Progenitor cell of endocrine pancreas (in vitro differentiated cells): ENCODE results near the gene VWA8. TPM values are rescaled to one million over a fixed set of nuclear protein-coding genes. Genes with fewer than 3 reads are reported as not detected.

ENCODE experiments used
- DNase-seq: peaks from one replicate; pipeline ENCODE4 v3.0.0; 2021; ENCODE audit warnings: low spot score; ENCODE audit not compliant: unreplicated experiment
- H3K27ac Mint-ChIP-seq: 2 replicates; pipeline ENCODE4 v1.8.0; 2021; ENCODE audit warnings: mild to moderate bottlenecking, moderate library complexity, mixed read lengths
- H3K27me3 Mint-ChIP-seq: 2 replicates; pipeline ENCODE4 v1.8.0; 2021; ENCODE audit warnings: mixed read lengths
- H3K36me3 Mint-ChIP-seq: 2 replicates; pipeline ENCODE4 v1.8.0; 2022; ENCODE audit warnings: mixed read lengths; ENCODE audit not compliant: insufficient read depth
- H3K4me1 Mint-ChIP-seq: 2 replicates; pipeline ENCODE4 v1.8.0; 2021; ENCODE audit warnings: low read depth, mixed read lengths
- H3K4me3 Mint-ChIP-seq: 2 replicates; pipeline ENCODE4 v1.8.0; 2021; ENCODE audit warnings: low read depth, mild to moderate bottlenecking, moderate library complexity, mixed read lengths
- H3K9me3 Mint-ChIP-seq: 2 replicates; pipeline ENCODE4 v1.8.0; 2021; ENCODE audit warnings: low read depth, mixed read lengths
- total RNA-seq: library from RNA; stranded (reverse); gene quantifications from 2 replicates; pipeline ENCODE4 v1.2.1, GENCODE V29; 2021
- TF ChIP-seq, protein P1 (sequence below): fragments of 200-600 bp; sonication (generic); IDR thresholded peaks from one replicate; pipeline ENCODE4 v1.5.0; 2021; ENCODE audit warnings: antibody characterized with exemption, mild to moderate bottlenecking; ENCODE audit not compliant: unreplicated experiment

Gene VWA8
- total RNA-seq, 1 donor from 2014 or later = 24.1 TPM

DNA sequence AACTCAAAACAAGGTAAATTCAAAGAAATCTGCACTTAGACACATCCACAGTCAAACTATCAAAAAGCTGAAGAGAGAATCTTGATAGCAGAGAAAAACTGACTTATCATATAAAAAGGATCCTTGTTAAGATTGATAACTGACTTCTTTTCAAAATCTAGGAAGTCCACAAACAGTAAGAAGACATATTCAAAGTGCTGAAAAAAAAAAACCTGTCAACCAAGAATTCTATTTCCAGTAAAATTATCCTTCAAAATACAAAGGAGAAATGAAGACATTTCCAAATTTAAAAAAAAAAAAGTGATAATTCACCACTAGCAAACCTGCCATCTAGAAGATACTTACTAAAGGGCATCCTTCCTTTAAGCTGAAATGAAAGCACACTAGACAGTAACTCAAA, 15.0 kb downstream of the VWA8 start:
- H3K4me3 Mint-ChIP-seq = no peak overlapping the region
- no peaks in the 10 kb centered on the region for H3K27me3 Mint-ChIP-seq
- peaks cover 35% of the 10 kb centered on the region for H3K4me1 Mint-ChIP-seq
- no peak for DNase-seq
- H3K36me3 Mint-ChIP-seq = peaks cover 29% of the 10 kb centered on the region
- peaks cover 18% of the 10 kb centered on the region for H3K9me3 Mint-ChIP-seq
- no peak overlapping the region for H3K27ac Mint-ChIP-seq
- TF ChIP-seq, protein P1, sequence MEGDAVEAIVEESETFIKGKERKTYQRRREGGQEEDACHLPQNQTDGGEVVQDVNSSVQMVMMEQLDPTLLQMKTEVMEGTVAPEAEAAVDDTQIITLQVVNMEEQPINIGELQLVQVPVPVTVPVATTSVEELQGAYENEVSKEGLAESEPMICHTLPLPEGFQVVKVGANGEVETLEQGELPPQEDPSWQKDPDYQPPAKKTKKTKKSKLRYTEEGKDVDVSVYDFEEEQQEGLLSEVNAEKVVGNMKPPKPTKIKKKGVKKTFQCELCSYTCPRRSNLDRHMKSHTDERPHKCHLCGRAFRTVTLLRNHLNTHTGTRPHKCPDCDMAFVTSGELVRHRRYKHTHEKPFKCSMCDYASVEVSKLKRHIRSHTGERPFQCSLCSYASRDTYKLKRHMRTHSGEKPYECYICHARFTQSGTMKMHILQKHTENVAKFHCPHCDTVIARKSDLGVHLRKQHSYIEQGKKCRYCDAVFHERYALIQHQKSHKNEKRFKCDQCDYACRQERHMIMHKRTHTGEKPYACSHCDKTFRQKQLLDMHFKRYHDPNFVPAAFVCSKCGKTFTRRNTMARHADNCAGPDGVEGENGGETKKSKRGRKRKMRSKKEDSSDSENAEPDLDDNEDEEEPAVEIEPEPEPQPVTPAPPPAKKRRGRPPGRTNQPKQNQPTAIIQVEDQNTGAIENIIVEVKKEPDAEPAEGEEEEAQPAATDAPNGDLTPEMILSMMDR = no peak

DNA sequence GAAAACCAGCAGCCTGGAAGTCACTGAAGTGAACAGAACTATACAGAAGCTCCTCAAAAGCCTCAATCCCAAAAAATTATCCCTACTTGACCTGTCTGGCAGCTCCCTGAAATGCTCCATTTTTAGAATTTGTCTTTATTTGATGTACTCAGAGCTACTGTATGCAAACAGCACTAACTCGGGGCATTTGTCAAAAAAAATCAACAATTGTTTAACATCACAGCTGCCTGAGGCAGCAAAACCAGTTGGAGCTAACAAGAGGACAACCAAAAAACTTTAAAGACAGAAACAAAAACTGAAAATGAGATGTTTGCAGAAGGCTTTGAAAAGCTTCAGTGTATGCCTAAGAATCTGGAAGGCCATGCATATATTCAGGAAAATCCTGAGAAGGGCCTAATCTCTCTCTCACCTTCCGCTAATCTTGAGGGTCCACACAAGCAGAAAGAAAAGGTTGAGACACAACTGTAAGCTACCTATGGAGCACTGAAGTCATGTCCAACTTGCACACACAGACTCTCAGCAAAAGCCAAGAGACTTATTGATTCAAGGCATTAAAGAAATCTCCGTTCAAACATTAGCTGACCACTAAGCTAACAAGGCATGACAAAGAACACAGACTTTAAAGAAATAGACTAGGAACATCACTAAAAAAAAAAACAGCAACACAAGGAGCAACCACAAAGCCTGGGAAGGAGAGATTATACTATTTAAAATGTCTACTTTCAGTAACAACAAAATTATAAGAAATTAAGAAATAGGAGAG, 16.1 kb downstream of the VWA8 start:
- peaks cover 29% of the 10 kb centered on the region for H3K36me3 Mint-ChIP-seq
- peaks cover 43% of the 10 kb centered on the region for H3K4me1 Mint-ChIP-seq
- no peaks in the 10 kb centered on the region for H3K27me3 Mint-ChIP-seq
- peak overlapping the region; percentile 77 for H3K27ac Mint-ChIP-seq
- no peak for DNase-seq
- TF ChIP-seq, protein P1 = no peak
- H3K9me3 Mint-ChIP-seq = peaks cover 18% of the 10 kb centered on the region
- peak overlapping the region; percentile 1 for H3K4me3 Mint-ChIP-seq

DNA sequence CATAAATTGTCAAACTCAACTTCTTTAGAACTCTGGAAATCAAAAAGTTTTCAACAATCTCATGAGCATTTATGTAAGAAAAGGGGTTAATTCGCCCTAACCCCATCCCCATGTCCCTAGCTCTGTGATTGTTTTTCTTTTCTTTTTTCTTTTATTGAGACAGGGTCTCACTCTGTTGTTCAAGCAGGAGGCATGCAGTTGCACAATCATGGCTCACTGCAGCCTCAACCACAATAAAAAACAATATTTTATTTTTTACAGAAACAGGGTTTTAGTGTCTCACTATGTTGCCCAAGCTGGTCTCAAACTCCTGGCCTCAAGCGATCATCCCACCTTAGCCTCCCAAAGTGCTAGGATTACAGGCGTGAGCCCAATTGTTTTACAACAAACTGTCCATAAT, 16.7 kb downstream of the VWA8 start:
- no peak for DNase-seq
- TF ChIP-seq, protein P1 = no peak
- Mint-ChIP-seq H3K9me3 (peaks cover 18% of the 10 kb centered on the region), H3K36me3 (peaks cover 25% of the 10 kb centered on the region), H3K4me3 (no peak overlapping the region), H3K4me1 (peaks cover 45% of the 10 kb centered on the region), H3K27me3 (no peaks in the 10 kb centered on the region), H3K27ac (peak overlapping the region; percentile 77)

DNA sequence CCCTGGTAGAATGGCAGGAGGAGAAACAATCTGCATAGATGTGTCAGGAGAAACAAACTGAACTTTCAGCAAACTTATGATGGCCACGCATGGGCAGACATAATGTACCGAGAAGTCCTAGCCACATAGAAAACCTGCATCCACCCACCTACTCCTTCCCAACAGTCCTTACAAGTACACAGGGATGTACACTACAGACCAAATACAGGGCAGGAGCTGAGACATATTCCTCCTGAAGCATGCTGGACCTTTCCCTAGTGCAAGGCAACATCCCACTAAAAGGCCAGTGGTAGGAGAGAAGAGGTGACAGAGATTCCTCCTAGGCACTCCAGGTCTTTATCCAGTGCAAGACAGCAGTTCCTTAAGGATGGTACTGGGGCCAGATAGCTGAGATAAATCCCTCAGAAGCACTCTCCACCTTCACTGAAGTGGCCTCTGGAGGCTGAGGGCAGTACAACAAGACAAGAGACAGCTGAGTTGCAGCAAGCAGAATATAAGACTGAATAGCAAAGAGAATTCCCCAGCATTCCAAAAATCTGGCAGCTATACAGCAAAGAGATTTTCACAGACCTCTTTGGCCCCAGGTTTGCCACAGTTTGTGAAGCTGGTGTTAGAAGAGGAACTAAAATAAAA, 18.3 kb downstream of the VWA8 start:
- Mint-ChIP-seq H3K4me3 (no peak overlapping the region), H3K36me3 (peaks cover 22% of the 10 kb centered on the region), H3K27ac (peak overlapping the region; percentile 34), H3K9me3 (peaks cover 18% of the 10 kb centered on the region), H3K27me3 (no peaks in the 10 kb centered on the region), H3K4me1 (peaks cover 49% of the 10 kb centered on the region)
- TF ChIP-seq, protein P1 = peak; percentile 40
- DNase-seq = no peak

DNA sequence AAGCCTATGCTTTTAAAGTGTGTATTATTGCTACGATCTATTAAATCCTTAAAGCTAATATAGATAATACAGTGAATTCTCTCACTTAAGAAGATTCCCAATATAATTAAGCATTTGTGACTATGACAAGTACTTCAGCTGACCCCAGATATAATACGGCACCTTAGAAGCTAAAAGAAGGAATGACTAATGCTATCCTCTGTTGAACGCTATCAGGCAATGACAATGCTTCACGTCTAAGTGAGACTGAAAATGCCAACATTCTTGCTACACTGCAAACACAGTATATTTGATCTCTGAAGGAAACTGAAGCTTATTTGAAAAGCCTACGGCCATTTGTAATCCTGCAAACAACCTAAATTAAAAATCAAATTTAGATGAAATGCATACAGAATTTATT, 19.7 kb downstream of the VWA8 start:
- Mint-ChIP-seq H3K27ac (no peak overlapping the region), H3K4me1 (peaks cover 49% of the 10 kb centered on the region)

More for the DNA sequence above, 19.7 kb downstream of the VWA8 start:
- H3K9me3 Mint-ChIP-seq = peaks cover 9% of the 10 kb centered on the region
- peaks cover 10% of the 10 kb centered on the region for H3K36me3 Mint-ChIP-seq
- H3K4me3 Mint-ChIP-seq = no peak overlapping the region
- no peaks in the 10 kb centered on the region for H3K27me3 Mint-ChIP-seq
- DNase-seq = no peak
- TF ChIP-seq, protein P1 = no peak
